IPS-18c (cell line): Measurements from ENCODE around the gene RXFP4.

ENCODE experiments used
- H3K4me3 ChIP-seq: 2 replicates; pipeline ENCODE4 v1.7.0; 2013; ENCODE audit warnings: low read depth, mild to moderate bottlenecking, low read length, moderate library complexity; ENCODE audit not compliant: insufficient read depth
- H3K9me3 ChIP-seq: one replicate; pipeline ENCODE4 v1.6.1; 2013; ENCODE audit warnings: mild to moderate bottlenecking, low read length, moderate library complexity; ENCODE audit not compliant: control insufficient read depth, insufficient read depth

The RXFP4 gene

DNA sequence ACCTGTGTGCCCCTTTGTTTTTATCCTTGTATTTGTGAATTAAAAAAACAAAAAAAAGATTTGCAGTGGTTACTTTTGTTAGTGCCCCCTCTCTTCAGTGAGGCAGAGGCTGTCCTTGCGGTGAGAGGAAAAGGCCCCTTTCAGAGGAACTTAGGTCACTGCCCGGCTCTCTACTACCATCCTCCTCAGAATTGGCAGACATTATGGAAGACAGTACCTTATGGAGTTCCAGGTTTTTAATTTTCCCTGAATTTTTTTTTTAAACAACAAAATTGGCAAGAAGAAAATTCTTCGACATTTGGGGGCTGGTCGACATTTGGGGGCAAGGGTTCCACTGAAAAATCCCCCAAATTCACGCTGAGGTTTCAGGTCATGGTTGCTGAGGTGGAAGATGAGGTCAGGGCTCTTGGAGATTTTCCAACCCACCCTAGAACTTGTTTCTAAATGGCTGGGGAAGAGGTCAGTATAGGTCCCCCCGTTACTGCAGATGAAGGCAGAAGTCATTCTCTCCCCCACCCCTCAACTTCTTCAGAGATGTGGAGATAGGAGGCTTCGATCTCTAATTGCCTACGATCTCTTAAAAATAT lies 5.3 kb downstream of the RXFP4 start:
- H3K9me3 ChIP-seq: no peaks in the 10 kb centered on the region
- no peak overlapping the region for H3K4me3 ChIP-seq

DNA sequence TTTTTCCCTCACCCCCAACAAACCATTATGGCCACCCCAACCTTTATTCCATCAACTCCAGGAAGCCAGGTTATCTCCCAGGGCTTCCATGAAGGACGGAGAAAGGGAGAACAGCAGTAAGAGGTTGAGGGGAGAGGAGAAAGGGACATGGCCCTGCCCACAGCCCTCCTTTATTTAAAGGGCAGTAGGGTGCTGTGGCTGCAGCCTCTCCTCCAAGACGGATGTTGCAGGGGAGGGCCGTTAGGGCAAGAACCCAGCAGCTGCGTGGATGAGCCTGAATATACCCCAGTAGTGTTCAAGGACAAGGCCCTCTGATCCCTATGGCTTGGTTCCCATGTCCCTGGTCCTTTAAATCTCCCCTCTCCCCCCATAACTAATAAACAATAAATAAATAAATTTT lies 5.9 kb downstream of the RXFP4 start:
- H3K9me3 ChIP-seq: no peaks in the 10 kb centered on the region
- H3K4me3 ChIP-seq: no peak overlapping the region

DNA sequence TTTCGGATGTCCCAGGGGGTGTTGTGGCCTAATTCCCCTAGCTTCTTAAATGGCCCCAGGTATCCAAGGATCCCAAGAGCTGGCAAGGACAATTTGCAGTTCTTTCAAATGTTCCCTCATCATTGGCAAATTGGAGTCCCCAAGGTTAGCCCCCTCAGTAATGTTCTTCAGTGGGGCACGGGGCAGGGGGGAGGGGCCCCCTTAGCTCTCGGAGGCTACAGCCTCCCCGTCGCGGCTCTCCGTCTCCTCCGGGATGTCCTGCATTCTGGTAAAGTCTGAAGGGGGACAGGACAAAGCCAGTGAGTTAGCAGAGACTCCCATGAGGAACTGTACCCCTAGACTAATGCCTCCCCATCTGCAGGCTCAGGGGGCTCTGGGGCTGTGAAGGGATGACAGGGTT lies 6.3 kb downstream of the RXFP4 start:
- Histone ChIP-seq H3K9me3 (no peaks in the 10 kb centered on the region), H3K4me3 (no peak overlapping the region)

DNA sequence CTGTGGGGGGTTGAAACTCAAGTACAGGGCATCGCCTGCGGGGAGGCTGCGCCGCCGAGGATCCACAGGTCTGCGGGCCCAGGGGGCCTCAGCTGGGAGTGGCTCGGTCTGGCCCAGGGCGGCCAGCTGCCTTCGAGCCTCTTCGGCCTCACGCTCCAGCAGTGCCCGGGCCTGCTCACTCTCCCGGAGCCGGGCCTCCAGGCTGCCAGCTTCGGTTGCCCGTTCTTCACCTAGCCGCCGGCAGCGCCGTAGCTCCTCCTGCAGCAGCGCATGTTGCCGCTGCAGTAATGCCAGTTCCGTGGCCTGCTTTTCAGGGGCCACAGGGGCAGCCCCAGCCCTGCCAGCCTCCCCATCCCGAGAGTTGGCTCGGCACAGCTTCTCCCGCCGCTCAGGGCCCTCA lies 9.4 kb downstream of the RXFP4 start:
- Histone ChIP-seq H3K4me3 (no peak overlapping the region), H3K9me3 (no peaks in the 10 kb centered on the region)

DNA sequence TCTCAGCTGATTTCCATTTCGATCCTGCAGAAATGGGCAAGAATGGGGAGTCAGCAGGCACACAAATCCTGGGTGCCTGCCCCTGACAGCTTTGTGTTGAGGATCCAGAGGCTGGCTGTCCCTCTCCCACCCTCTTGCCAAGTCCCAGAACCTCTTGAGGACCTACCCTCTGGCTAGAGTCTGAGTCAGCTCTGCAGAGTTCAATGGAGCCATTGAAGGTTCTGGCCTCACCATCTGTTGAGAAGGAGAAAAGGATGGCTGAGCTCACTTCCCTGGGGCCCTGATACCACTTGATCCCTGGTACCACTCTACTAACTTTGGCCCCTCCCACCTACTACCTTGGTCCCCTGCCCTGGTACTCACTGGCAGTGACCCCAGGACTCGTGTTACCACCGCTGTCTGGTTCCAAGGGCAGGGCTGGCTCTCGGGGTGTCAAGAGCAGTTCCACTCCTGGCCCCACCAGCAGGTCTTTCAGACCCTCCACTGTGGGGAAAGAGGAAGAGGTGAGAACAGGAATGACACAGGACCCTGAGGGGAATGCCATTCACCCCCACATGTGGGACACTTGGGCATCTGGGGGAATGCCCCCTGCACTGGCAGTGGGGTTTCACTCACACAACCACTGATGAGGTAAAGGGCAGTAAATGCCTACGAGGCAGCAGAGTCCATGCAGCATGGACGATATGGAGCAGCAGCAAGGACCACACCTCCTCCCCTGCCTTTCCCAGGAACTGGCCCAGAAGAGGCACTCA lies 10.5 kb downstream of the RXFP4 start:
- no peaks in the 10 kb centered on the region for H3K9me3 ChIP-seq
- no peak overlapping the region for H3K4me3 ChIP-seq

DNA sequence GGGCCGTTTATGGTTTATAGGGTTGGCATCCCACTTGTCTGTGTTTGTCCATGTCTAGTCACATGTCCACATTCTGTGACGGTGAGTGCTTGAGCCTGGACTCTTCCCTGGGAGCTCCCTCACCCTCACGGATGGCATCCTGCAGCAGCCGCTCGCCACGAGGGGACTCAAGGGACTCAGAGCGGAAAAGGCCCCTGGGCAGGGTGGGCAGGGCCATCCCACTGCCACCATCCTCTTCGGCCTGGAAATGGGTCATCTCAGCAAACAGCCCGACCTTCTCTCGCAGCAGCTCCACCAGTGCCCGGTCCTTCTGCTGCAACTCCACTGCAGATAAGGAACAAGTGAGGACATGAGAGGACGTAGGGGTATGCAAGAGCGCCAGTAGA lies 11.1 kb downstream of the RXFP4 start:
- Histone ChIP-seq H3K4me3 (no peak overlapping the region), H3K9me3 (no peaks in the 10 kb centered on the region)

DNA sequence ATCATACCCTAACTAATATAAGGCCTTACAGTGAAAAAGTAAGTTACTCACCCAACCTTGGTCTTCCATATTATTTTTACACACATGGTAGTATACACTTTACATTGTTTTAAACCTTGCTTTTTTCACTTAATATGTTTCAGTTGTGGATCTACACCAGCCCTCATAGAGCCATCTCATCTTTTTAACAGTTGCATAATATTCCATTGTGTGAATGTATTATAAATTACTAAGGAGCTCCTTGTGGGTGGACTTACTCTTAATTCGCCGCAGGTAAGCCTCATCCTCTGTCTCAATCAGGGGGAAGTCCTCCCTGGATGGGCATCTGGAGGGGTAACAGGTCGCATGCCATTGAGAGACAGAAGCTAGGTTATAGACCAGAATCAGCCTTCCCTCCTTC lies 13.2 kb downstream of the RXFP4 start:
- Histone ChIP-seq H3K9me3 (no peaks in the 10 kb centered on the region), H3K4me3 (no peak overlapping the region)

DNA sequence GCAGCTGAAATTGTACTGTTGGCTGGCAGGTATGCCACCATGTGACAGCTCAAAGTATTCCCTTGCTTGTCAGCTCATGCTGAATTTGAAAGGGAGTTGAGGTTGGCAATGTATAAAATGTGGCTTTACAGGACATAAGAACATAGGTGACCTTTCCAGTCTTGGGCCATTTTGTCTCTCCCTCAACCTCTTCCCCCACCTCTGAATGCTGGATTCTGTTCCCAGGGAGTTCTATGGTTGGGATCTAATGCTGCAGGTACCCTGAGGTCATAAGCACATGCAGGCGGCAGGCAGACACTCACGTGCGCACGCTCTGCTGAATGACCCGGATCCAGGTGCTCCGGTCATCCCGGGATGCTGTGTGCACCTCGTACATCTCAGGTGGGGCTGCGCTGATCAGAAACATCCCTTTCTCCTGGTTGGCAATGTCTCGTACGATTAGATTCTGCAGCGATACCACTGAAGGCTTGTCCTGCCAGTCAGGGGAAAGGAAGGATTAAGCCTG lies 16.0 kb downstream of the RXFP4 start:
- Histone ChIP-seq H3K9me3 (no peaks in the 10 kb centered on the region), H3K4me3 (no peak overlapping the region)

DNA sequence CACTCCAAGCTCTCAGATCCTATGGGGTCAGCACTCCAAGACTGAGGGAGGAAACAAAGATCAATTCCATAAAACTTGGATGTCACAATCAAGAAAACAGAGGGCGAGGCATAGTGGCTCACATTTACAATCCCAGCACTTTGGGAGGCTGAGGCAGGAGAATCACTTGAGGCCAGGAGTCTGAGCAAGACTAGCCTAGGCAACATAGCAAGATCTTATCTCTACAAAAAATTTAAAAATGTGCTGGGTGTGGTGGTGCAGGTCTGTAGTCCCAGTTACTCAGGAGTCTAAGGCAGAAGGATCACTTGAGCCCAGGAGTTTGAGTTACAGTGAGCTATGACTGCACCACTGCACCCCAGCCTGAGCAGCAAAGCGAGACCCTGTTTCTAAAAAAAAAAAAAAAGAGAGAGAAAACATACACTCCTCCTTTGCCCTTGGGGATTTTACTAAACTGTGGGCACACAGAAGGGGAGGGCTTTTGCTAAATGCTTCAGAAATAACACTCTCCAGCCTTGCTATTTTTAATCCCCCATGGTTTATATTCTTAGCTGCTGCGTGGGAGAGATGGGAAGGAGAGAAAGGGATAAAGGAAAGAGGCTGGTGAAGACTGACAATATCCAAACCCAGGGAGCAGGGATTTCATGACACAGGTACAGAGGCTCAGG lies 18.8 kb downstream of the RXFP4 start:
- peaks cover 2% of the 10 kb centered on the region for H3K9me3 ChIP-seq
- no peak overlapping the region for H3K4me3 ChIP-seq

DNA sequence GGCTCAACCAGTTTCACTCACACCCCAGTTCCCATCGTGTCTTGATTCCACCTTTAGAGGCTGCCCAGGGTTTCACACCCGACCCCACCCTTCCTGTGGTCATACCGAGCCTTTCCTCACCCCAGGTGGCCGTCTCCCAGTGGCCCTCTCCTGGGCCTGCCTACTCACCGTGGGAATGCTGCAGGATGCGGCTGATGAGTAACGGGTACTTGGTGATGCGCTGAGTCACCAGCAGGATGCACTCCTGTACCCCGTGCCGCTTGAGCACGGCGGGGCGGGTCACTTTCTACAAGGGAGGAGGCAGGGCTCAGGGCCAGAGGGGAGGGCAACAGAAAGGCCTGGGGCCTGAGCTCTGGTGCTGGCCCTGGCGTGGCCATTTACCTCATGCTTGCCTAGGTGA lies 20.5 kb downstream of the RXFP4 start:
- H3K4me3 ChIP-seq: no peak overlapping the region
- peaks cover 2% of the 10 kb centered on the region for H3K9me3 ChIP-seq

DNA sequence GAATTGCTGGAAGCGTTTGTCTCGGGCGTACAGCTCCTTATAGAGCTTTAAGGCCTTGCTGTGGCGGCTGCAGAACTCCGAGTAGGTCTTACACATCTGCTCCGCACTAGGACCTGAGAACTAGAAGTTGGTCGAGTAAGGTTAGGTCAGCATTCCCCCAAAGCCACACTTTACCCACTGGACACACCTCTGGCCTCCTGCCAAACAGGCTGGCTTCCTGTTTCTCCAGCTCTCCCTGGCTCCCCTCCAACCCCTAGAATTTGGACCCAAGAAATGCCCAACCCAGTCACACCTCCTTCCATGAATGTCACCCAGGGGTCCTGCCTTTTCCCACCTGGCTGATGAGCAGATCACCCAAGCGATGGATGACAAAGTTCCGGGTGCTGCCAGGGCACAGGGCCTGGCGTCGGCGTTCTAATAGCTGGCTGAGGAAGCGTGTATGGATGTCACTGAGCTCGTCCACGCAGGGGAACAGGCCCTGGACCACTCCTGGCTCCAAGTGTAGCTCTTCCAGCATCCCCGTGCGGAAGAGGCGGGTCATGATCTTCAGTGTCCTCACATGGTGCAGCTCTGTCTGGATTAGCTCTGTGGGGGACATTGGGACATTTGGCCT lies 21.3 kb downstream of the RXFP4 start:
- Histone ChIP-seq H3K4me3 (no peak overlapping the region), H3K9me3 (peaks cover 2% of the 10 kb centered on the region)

DNA sequence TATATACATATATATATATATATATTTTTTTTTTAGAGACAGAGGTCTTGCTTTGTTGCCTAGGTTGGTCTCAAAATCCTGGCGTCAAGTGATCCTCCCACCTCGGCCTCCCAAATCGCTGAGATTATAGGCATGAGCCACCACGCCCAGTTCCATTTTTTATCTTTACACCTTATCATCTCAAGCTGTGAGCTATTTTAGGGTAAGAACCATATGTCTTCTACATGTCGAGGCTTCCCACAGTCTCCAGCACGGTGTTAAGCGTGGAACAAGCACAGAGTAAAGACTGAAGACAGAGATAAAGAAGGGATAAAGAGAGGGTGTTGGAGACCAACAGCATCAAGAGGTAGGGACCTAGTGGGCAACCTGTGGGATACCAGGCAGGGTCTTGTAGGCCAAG lies 22.8 kb downstream of the RXFP4 start:
- no peak overlapping the region for H3K4me3 ChIP-seq
- peaks cover 2% of the 10 kb centered on the region for H3K9me3 ChIP-seq

DNA sequence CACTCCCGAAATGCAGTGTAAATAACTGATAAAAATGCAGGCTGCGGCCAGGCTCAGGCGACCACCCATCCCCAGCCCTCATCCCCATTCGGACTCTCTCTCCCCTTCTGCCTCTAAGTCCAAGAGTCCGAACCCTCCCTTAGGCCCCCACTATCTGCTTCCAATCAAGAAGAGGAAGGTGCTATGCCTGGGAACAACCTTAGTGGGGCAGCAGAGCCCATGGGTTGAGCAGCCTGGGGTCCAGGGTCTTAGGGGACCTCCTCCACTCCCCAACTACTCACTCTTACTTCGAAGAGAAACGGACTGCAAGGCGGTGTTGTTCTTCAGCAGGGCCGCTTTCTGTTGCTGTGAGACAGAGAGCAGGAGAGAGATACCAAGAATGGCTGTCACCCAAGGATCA lies 24.7 kb downstream of the RXFP4 start:
- H3K4me3 ChIP-seq: no peak overlapping the region
- peaks cover 2% of the 10 kb centered on the region for H3K9me3 ChIP-seq

DNA sequence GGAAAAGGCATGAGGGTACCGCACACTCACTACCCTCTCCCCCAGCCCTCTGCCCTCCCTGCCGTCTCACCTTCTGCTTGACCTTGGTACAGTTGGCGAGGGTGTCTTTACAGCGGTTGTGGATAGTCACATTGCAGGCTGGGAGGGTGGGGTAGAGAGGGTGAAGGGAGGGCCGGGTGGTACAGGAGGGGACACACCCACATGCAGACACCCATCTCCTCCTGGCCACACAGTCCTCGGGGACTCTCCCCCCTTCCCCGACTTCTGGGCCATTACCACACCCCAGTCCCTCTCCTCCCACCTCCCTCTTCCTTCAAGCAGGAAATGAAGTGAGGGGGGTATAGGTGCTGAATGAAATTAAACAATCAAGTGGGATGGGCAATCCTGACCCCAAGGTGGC lies 25.3 kb downstream of the RXFP4 start:
- Histone ChIP-seq H3K9me3 (peaks cover 2% of the 10 kb centered on the region), H3K4me3 (no peak overlapping the region)

DNA sequence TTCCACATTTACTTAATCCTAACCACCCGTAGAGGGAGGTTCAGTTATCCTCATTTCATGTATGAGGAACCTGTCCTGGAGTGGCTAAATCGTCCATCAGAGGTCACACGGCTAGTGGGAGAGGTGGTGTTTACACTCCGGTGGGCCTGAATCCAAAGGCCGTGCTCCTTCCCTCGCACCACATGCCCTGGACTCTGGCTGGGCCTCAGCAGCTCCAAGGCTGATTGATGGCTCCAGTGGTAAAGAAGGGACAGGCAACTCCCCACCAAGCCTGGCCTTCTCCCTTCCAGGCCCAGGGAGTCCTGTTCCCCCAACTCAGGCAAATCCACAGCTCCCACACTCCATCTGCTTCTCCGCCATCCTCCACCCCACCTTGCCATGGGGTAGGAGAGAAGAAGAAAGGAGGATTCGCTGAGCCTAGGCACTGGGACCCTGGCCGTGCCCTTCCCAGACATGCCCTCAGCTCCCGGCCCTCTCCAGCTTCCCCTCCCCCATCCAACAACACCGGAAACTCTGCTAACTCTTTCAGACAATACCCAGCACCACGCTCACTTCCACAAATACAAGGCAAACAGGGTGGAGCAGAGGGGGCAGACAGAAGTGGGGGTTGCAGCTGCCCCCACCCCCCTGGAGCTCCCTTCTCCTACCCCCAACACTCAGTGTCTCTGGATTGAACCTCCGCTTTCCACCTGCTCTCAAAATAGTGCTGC lies 26.1 kb downstream of the RXFP4 start:
- no peak overlapping the region for H3K4me3 ChIP-seq
- peaks cover 2% of the 10 kb centered on the region for H3K9me3 ChIP-seq

DNA sequence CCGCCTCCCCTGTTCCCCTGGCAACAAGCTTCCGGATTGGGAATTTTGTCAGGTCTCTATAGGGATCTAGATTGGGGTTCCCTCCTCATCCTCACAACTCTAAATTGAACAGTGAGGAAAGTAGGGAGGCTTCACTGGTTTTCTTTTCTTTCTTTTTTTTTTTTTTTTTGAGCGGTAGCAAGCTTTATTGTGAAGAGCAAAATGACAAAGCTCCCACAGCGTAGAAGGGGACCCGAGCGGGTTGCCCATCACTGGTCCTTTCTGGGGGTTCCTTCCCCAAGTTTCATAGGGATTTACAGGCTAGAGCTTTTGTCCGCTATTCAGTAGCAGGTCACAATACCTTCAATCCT lies 26.6 kb downstream of the RXFP4 start:
- Histone ChIP-seq H3K9me3 (peaks cover 1% of the 10 kb centered on the region), H3K4me3 (no peak overlapping the region)

DNA sequence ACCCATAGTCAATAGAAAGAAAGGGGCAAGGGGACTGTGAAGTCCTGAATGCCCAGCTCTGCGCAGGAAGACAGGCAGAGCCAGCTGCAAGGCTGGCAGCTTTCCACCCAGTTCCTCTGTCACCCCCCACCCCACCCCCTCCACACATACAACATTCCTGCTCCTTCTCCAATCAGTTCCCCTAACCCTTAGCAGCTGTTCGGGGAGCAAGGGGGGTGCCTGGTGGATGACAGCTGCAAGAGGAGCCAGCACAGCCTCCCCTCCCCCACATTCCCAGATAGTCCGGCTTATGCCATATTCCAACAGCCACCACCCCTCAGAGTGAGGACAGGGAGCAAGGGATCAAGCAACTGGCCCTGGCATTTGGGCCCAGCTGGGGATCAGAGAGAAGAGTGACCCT lies 27.2 kb downstream of the RXFP4 start:
- H3K9me3 ChIP-seq: no peaks in the 10 kb centered on the region

More for the DNA sequence above, 27.2 kb downstream of the RXFP4 start:
- no peak overlapping the region for H3K4me3 ChIP-seq
